ENCODE data around the gene SRPX2. TPM values are rescaled to one million over a fixed set of nuclear protein-coding genes. Genes with fewer than 3 reads are reported as not detected.

SRPX2 gene
- total RNA-seq, 6 donors from 2014 or later: 14.6 to 39.8 (median 23.4) TPM

- Histone ChIP-seq H3K27me3 (no peaks in the 10 kb centered on the region), H3K4me3 (no peak overlapping the region), H3K9me3 (no peaks in the 10 kb centered on the region), H3K4me1 (peaks cover 0 to 2% (median 0%) of the 10 kb centered on the region in 4 donors), H3K27ac (peak overlapping the region; percentile 69 to 82 (median 74)), H3K36me3 (no peaks in the 10 kb centered on the region)
- WGBS, 2 donors: 38 to 51% methylated on average over 6 to 12 of the region's 12 CpGs
- TF ChIP-seq POLR2AphosphoS5 (IDR thresholded peaks at IDR 0.05): peak; percentile 23 to 29
- peak in 2 of 4 donors; percentile 30 to 43 for TF ChIP-seq EP300 (IDR thresholded peaks at IDR 0.05)
- TF ChIP-seq CTCF (IDR thresholded peaks at IDR 0.05): no peak
- peak in 1 of 4 donors; percentile 10 for TF ChIP-seq POLR2A (IDR thresholded peaks at IDR 0.05)
- DNase-seq (peak in 1 of 2 donors; percentile 40), ATAC-seq (ENCODE audit: low FRiP score in 2 of 2) (peak; percentile 72 to 90)
Measured at GRCh38 chrX:100649550-100650356, 5.8 kb downstream of the SRPX2 start.

GRCh38 chrX:100650841-100651240 lies 6.8 kb downstream of the SRPX2 start:
- 94 to 100% methylated on average over 1 of the region's 1 CpG for WGBS, 2 donors
- H3K36me3 ChIP-seq: no peaks in the 10 kb centered on the region
- peaks cover 0 to 2% (median 0%) of the 10 kb centered on the region in 4 donors for H3K4me1 ChIP-seq
- no peaks in the 10 kb centered on the region for H3K27me3 ChIP-seq
- DNase-seq (no peak), ATAC-seq (ENCODE audit: low FRiP score in 2 of 2) (no peak)
- H3K27ac ChIP-seq: peak overlapping the region; percentile 69 to 82 (median 74)
- TF ChIP-seq POLR2AphosphoS5 (IDR thresholded peaks at IDR 0.05) (no peak), CTCF (IDR thresholded peaks at IDR 0.05) (no peak), POLR2A (IDR thresholded peaks at IDR 0.05) (no peak), EP300 (IDR thresholded peaks at IDR 0.05) (no peak)
- no peak overlapping the region for H3K4me3 ChIP-seq
- H3K9me3 ChIP-seq: no peaks in the 10 kb centered on the region

- Histone ChIP-seq H3K9me3 (no peaks in the 10 kb centered on the region), H3K27me3 (no peaks in the 10 kb centered on the region), H3K4me3 (no peak overlapping the region), H3K4me1 (peaks cover 0 to 2% (median 0%) of the 10 kb centered on the region in 4 donors), H3K36me3 (no peaks in the 10 kb centered on the region), H3K27ac (no peak overlapping the region)
- DNase-seq (no peak), ATAC-seq (ENCODE audit: low FRiP score in 2 of 2) (no peak)
- WGBS, 2 donors: 82 to 84% methylated on average over 2 of the region's 2 CpGs
- TF ChIP-seq CTCF (IDR thresholded peaks at IDR 0.05) (no peak), POLR2AphosphoS5 (IDR thresholded peaks at IDR 0.05) (no peak), EP300 (IDR thresholded peaks at IDR 0.05) (no peak), POLR2A (IDR thresholded peaks at IDR 0.05) (no peak)
Measured at GRCh38 chrX:100652266-100652665, 8.3 kb downstream of the SRPX2 start.

GRCh38 chrX:100654261-100654660 lies 10.3 kb downstream of the SRPX2 start:
- H3K27ac ChIP-seq: no peak overlapping the region
- no peaks in the 10 kb centered on the region for H3K36me3 ChIP-seq
- ATAC-seq (ENCODE audit: low FRiP score in 2 of 2) (no peak), DNase-seq (no peak)
- H3K4me1 ChIP-seq: peaks cover 0 to 2% (median 0%) of the 10 kb centered on the region in 4 donors
- TF ChIP-seq POLR2A (IDR thresholded peaks at IDR 0.05): no peak
- TF ChIP-seq POLR2AphosphoS5 (IDR thresholded peaks at IDR 0.05): no peak
- no peak for TF ChIP-seq CTCF (IDR thresholded peaks at IDR 0.05)
- TF ChIP-seq EP300 (IDR thresholded peaks at IDR 0.05): no peak
- H3K4me3 ChIP-seq: no peak overlapping the region
- H3K9me3 ChIP-seq: no peaks in the 10 kb centered on the region
- H3K27me3 ChIP-seq: no peaks in the 10 kb centered on the region
- WGBS, 2 donors: 36 to 38% methylated on average over 2 to 3 of the region's 3 CpGs
